ENCODE data around the gene ACKR2.
"Not testable (repeated sequence)": the region's sequence is repeated elsewhere in the genome, so short reads cannot be mapped to it uniquely, and the experiment has no call there.

Gene ACKR2

GRCh38 chr3:42855547-42856380 lies 46.5 kb downstream of the ACKR2 start:
- DNase-seq (ENCODE audit: low spot score) = no peak

- no peak for DNase-seq (ENCODE audit: low spot score)
These were observed 47.3 kb downstream of the ACKR2 start for GRCh38 chr3:42856544-42856943.

DNA sequence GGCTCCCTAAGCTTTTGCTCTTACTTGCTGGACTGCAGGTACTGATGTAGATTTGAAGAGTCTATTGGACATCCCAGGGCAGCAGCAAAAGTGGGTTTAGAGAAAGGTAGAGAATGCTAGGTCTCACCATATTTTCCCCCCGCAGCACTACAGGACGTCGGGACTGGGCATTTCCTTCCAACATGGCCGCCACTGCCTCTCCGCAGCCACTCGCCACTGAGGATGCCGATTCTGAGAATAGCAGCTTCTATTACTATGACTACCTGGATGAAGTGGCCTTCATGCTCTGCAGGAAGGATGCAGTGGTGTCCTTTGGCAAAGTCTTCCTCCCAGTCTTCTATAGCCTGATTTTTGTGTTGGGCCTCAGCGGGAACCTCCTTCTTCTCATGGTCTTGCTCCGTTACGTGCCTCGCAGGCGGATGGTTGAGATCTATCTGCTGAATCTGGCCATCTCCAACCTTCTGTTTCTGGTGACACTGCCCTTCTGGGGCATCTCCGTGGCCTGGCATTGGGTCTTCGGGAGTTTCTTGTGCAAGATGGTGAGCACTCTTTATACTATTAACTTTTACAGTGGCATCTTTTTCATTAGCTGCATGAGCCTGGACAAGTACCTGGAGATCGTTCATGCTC lies 55.2 kb downstream of the ACKR2 start:
- DNase-seq (ENCODE audit: low spot score) = no peak

DNA sequence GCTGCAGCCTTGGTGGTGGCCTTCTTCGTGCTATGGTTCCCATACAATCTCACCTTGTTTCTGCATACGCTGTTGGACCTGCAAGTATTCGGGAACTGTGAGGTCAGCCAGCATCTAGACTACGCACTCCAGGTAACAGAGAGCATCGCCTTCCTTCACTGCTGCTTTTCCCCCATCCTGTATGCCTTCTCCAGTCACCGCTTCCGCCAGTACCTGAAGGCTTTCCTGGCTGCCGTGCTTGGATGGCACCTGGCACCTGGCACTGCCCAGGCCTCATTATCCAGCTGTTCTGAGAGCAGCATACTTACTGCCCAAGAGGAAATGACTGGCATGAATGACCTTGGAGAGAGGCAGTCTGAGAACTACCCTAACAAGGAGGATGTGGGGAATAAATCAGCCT lies 56.0 kb downstream of the ACKR2 start:
- DNase-seq (ENCODE audit: low spot score) = no peak

DNA sequence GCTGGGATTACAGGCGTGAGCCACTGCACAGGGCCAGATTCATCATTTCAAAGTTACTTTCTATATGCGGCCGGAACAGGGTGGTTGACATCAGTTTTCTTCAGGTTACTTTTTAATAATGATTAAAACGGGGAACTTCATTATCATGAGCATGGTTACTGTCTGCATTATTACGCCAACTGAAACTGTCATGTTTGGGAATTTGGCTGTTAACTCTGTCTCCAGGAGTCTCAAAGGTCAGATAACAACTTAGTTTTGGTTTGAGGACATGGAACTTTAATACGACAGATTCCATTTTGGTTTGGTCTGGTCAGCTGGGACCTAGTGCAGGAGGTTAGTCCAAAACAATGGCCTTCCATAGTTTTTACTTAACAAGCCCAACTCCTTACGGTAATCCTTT lies 57.9 kb downstream of the ACKR2 start:
- DNase-seq (ENCODE audit: low spot score) = no peak

DNA sequence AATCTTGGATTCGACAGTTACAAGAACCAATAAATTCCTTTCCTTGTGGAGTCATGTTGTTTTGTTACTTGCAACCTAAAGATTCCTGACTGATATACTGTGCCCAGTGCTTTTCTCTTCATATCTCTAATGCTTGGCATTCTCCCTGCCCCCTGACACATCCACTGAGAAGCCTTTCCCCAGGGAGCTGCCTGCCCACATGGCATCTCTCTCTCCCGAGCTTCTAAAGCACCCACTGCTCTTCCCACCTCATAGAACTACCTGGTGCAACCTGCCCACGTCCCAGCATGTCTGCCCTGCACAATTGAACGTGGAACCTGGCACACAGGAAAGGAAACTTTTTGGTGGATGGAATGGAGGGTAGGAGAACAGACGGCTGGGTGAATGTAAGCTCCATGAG lies 59.6 kb downstream of the ACKR2 start:
- DNase-seq (ENCODE audit: low spot score) = peak; percentile 45

DNA sequence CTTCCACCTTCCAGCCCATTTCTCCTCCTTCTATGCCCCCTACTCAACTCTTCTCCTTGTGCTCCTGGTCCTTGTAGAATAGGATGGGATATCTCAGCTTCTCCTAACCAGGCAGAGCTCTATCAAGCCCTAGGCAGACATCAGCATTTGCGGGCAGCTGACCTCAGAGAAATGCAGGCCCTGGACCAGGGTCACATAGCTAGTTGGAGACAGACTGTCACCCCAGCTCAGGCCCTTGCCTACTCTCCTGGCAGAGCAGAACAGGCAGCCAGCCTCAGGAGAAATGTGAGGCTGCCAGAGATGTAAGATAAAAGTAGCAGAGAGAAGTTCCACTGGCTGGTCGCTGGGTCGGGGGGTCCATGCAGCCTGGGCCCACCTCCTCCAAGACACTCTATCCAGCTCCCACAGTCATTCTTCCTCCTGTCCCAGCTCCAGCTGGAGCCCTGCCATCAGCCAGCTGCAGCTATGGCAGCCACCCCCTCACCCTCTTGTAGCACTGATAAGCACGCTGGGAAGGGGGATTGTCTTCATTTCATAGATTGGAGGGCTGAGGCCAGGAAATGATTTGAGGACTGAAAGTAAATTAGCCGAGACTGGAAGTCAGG lies 62.4 kb downstream of the ACKR2 start:
- DNase-seq (ENCODE audit: low spot score) = no peak

DNA sequence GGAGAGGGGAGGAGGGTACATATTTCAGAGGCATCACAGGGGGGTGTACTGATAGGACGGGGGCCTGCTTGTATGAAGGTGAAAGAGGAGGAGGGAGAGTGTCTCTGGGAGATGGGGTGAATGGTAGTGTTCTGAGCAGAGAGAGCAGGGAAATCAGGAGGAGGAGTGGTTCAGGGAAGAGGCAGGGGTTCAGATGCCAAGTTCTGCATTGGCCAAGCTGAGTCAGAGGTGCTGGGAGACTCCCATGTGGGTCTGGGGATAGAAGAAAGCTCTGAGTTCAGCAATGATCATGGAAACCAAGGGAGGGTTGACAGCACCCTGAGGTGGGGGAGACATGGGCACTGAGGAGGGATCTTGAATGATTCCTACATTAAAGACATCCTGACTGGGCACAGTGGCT lies 63.5 kb downstream of the ACKR2 start:
- no peak for DNase-seq (ENCODE audit: low spot score)

- DNase-seq (ENCODE audit: low spot score) = no peak
These were observed 64.2 kb downstream of the ACKR2 start for GRCh38 chr3:42873221-42873982.

DNA sequence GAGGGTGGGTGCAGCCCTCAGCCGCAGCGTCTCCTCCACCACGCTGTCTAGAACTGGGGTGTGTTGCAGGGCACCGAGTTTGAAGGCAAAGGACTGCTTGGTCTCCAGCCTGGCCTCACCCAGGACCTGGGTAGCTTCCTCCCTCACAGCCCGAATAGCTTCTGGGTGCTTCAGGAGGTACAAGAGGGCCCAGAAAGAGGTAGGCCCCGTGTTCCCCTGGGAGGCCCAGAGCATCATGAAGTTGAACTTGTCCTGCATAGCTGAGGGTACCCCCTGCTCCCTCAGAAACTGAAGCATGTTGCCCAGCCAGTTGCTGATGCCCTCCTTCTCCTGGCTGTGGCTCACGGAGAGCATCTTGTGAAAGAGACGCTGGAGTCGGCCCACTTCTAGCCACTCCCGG lies 65.5 kb downstream of the ACKR2 start:
- no peak for DNase-seq (ENCODE audit: low spot score)

- no peak for DNase-seq (ENCODE audit: low spot score)
These were observed 66.3 kb downstream of the ACKR2 start, which contains the start of gene CYP8B1 for GRCh38 chr3:42875325-42876151. CYP8B1 (minus strand) TSS chr3:42875879; CDS start chr3:42875816, 63 bp downstream.

- DNase-seq (ENCODE audit: low spot score) = no peak
These were observed 67.2 kb downstream of the ACKR2 start for GRCh38 chr3:42876401-42876800.

DNA sequence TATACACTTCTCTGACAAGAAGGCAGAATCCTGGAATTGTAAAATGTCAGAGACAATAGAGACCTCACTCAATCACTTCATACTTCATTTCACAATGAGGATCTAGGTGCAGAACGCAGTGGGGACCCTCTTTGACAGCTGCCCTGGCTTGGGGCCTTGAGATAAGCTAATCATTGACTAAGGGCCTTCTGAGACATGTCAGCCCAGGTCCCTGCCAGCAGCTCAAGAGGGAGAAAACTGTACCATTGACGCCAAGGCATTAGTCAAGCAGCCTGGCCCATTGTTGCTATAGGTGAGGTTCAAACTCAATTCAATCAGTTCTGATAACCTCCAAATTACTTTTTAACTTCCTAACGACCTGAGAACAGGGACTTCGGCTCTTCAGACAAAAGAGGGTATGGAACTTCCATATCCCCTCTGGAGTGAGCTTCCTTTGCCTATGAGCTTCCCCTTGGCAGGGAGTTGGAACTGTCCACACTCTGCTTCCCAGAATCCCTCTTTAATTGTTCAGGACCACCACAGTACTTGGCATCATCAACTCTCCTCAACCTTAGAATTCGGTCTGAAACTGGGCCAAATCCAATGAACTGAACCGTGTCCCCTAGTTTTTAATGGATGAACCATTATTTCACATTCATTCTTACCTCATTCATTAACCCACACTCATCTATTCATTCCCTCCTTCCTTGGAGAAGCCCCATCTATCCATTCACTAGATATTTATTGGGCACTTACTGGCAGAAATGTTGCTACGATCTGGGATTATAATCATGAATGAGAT lies 67.9 kb downstream of the ACKR2 start:
- no peak for DNase-seq (ENCODE audit: low spot score)

- DNase-seq (ENCODE audit: low spot score) = no peak
These were observed 68.6 kb downstream of the ACKR2 start for GRCh38 chr3:42877881-42878280.

GRCh38 chr3:42880183-42880582 lies 70.9 kb downstream of the ACKR2 start:
- no peak for DNase-seq (ENCODE audit: low spot score)

- peak; percentile 77 for DNase-seq (ENCODE audit: low spot score)
These were observed 71.6 kb downstream of the ACKR2 start for GRCh38 chr3:42880601-42881451.

- DNase-seq (ENCODE audit: low spot score) = not testable (repeated sequence)
These were observed 74.1 kb downstream of the ACKR2 start for GRCh38 chr3:42883251-42883930.

- no peak for DNase-seq (ENCODE audit: low spot score)
These were observed 75.1 kb downstream of the ACKR2 start for GRCh38 chr3:42884324-42884723.

GRCh38 chr3:42886294-42886822 lies 77.1 kb downstream of the ACKR2 start:
- no peak for DNase-seq (ENCODE audit: low spot score)
